RWPE2 (cell line): ENCODE measurements around the gene DUSP28.
"Not testable (repeated sequence)": the region's sequence is repeated elsewhere in the genome, so short reads cannot be mapped to it uniquely, and the experiment has no call there.

Experiments used
- ATAC-seq: fragments of 200-7000 bp; cut with Tn5 transposase; 3 replicates; pipeline ENCODE4 v1.9.1; 2021; ENCODE audit warnings: low read depth
- DNase-seq: peaks from one replicate; pipeline ENCODE4 v3.0.0-alpha.2; 2020; ENCODE audit warnings: low spot score
- H3K27ac ChIP-seq: fragments of 450-650 bp; 2 replicates; pipeline ENCODE4 v1.5.1; 2017; ENCODE audit warnings: mild to moderate bottlenecking; ENCODE audit not compliant: poor library complexity, severe bottlenecking
- H3K27me3 ChIP-seq: fragments of 250-450 bp; sonication (Bioruptor Pico); 2 replicates; pipeline ENCODE4 v1.5.1; 2021; ENCODE audit warnings: mild to moderate bottlenecking, moderate library complexity; ENCODE audit not compliant: insufficient read depth, poor library complexity, severe bottlenecking
- H3K36me3 ChIP-seq: fragments of 250-450 bp; sonication (Bioruptor Pico); 2 replicates; pipeline ENCODE4 v1.5.1; 2020; ENCODE audit warnings: low read depth, mild to moderate bottlenecking, moderate library complexity
- H3K4me1 ChIP-seq: fragments of 250-450 bp; sonication (Bioruptor Pico); 2 replicates; pipeline ENCODE4 v1.5.1; 2021; ENCODE audit warnings: mild to moderate bottlenecking, moderate library complexity; ENCODE audit not compliant: insufficient read depth, poor library complexity, severe bottlenecking
- H3K4me3 ChIP-seq: fragments of 250-450 bp; sonication (Bioruptor Pico); 2 replicates; pipeline ENCODE4 v1.5.1; 2021; ENCODE audit warnings: mild to moderate bottlenecking, moderate library complexity; ENCODE audit not compliant: severe bottlenecking
- H3K9me3 ChIP-seq: fragments of 250-450 bp; sonication (Bioruptor Pico); 2 replicates; pipeline ENCODE4 v1.5.1; 2021; ENCODE audit warnings: mild to moderate bottlenecking, moderate library complexity; ENCODE audit not compliant: severe bottlenecking
- TF ChIP-seq, protein P1 (sequence below): fragments of 450-650 bp; IDR thresholded peaks from one replicate; pipeline ENCODE4 v1.5.1; 2017; ENCODE audit warnings: mild to moderate bottlenecking, moderate library complexity; ENCODE audit not compliant: poor library complexity, severe bottlenecking

Gene DUSP28

GRCh38 chr2:240560480-240561324 lies 545 bp downstream of the DUSP28 start:
- no peaks in the 10 kb centered on the region for H3K36me3 ChIP-seq
- no peaks in the 10 kb centered on the region for H3K9me3 ChIP-seq
- H3K4me3 ChIP-seq = peak overlapping the region; percentile 82
- ATAC-seq (peak; percentile 68), DNase-seq (peak; percentile 98)
- TF ChIP-seq, protein P1, sequence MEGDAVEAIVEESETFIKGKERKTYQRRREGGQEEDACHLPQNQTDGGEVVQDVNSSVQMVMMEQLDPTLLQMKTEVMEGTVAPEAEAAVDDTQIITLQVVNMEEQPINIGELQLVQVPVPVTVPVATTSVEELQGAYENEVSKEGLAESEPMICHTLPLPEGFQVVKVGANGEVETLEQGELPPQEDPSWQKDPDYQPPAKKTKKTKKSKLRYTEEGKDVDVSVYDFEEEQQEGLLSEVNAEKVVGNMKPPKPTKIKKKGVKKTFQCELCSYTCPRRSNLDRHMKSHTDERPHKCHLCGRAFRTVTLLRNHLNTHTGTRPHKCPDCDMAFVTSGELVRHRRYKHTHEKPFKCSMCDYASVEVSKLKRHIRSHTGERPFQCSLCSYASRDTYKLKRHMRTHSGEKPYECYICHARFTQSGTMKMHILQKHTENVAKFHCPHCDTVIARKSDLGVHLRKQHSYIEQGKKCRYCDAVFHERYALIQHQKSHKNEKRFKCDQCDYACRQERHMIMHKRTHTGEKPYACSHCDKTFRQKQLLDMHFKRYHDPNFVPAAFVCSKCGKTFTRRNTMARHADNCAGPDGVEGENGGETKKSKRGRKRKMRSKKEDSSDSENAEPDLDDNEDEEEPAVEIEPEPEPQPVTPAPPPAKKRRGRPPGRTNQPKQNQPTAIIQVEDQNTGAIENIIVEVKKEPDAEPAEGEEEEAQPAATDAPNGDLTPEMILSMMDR = peak; percentile 18
- no peaks in the 10 kb centered on the region for H3K27me3 ChIP-seq
- H3K27ac ChIP-seq = peak overlapping the region; percentile 79
- peaks cover 20% of the 10 kb centered on the region for H3K4me1 ChIP-seq

GRCh38 chr2:240561325-240561971 lies 1.3 kb downstream of the DUSP28 start:
- no peaks in the 10 kb centered on the region for H3K36me3 ChIP-seq
- H3K4me3 ChIP-seq = peak overlapping the region; percentile 82
- no peaks in the 10 kb centered on the region for H3K9me3 ChIP-seq
- peak overlapping the region; percentile 79 for H3K27ac ChIP-seq
- TF ChIP-seq, protein P1 = no peak
- H3K27me3 ChIP-seq = no peaks in the 10 kb centered on the region
- ATAC-seq (no peak), DNase-seq (peak; percentile 23)
- H3K4me1 ChIP-seq = peaks cover 26% of the 10 kb centered on the region

GRCh38 chr2:240563231-240563630 lies 3.1 kb downstream of the DUSP28 start:
- not testable (repeated sequence) for H3K27me3 ChIP-seq, H3K36me3 ChIP-seq, ATAC-seq, H3K27ac ChIP-seq, H3K4me3 ChIP-seq, H3K9me3 ChIP-seq
- DNase-seq = peak; percentile 24
- peaks cover 32% of the 10 kb centered on the region for H3K4me1 ChIP-seq

DNA sequence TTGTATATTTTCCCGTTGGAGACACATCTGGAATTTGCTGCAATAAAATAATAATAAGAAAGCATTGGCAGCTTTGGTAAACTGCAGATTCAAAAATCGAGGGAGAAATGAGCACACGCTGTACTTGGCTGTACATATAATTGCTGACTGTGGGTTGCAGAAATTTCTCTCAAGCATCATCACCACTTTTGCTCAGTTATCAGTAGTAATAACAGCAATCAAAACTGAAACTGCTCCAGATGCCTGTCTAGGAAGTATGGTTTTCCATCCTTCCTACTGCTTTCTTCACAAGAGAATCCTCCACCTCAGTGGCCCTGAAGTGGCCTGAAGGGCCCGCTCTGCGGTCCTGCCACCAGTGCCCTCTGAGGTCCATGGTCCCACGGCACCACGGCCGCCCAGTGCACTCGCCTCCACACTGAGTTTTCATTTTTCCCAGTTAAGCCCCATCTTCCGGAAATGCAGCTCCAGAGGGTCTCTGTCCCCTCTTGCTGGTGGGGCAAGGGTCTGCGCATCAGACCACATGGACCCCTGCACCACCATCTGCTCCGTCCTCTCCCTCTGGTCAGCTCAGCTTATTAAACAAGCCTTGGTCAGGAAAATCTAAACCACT lies 3.9 kb downstream of the DUSP28 start:
- ATAC-seq (no peak), DNase-seq (peak; percentile 24)
- Histone ChIP-seq H3K36me3 (no peaks in the 10 kb centered on the region), H3K4me1 (peaks cover 32% of the 10 kb centered on the region), H3K27ac (no peak overlapping the region), H3K27me3 (no peaks in the 10 kb centered on the region), H3K4me3 (no peak overlapping the region), H3K9me3 (no peaks in the 10 kb centered on the region)
- TF ChIP-seq, protein P1 = no peak

- Histone ChIP-seq H3K27me3 (no peaks in the 10 kb centered on the region), H3K9me3 (no peaks in the 10 kb centered on the region), H3K4me3 (no peak overlapping the region), H3K4me1 (peaks cover 28% of the 10 kb centered on the region), H3K36me3 (no peaks in the 10 kb centered on the region), H3K27ac (peak overlapping the region; percentile 87)
- DNase-seq (peak; percentile 29), ATAC-seq (no peak)
- TF ChIP-seq, protein P1 = no peak
Observed at GRCh38 chr2:240564561-240565332, 4.6 kb downstream of the DUSP28 start.
